GM18519 (cell line): ENCODE data around the gene KRT80.

Source experiments
- ATAC-seq: cut with Tn5 transposase; IDR thresholded peaks from one replicate; pipeline ENCODE4 v1.9.1; 2021; ENCODE audit warnings: mild to moderate bottlenecking, moderate library complexity; ENCODE audit not compliant: unreplicated experiment, low FRiP score

The KRT80 gene

DNA sequence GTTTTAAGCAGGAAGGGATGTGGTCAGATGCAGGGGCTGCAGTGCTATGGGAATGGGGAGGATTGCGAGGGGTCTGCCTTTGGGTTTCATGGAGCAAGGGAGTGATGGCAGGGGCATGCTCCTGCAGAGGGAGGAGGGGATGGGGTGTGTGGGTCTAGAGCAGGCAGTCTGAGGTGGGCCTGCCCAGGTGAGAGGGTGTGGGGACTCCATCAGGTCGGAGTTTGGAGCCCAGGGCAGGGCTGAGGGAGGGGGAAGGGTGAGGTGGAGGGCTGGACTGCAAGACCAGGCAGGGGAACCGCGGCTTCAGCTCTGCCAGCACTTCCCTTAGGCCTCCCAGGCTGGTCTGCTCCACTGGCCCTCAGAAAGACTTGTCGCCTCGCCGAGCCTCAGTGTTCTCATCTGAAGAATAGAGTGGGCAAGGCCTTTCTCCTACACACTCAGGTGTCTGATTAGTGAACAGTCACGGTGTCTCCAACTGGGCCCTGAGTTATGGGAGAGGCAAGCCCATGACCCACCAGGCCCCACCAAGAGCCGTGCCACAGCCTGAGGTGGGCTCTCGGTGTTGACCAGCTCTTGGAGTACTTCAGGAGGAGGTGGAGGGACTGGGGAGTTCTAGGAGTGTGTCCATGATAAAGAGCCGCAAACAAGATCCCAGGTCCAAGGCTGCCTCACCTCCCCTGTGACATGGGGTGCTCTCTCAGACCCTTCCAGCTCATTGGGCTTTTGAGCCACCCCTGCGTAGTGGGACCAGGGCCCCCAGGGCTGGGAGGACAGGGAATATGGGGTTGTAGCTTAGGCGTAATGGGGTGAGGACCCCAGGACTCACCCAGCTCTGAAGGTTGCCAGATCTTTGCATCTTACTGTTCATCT is 20.1 kb upstream of the KRT80 start:
- ATAC-seq: no peak

GRCh38 chr12:52210925-52211650 is 19.3 kb upstream of the KRT80 start:
- ATAC-seq: no peak

DNA sequence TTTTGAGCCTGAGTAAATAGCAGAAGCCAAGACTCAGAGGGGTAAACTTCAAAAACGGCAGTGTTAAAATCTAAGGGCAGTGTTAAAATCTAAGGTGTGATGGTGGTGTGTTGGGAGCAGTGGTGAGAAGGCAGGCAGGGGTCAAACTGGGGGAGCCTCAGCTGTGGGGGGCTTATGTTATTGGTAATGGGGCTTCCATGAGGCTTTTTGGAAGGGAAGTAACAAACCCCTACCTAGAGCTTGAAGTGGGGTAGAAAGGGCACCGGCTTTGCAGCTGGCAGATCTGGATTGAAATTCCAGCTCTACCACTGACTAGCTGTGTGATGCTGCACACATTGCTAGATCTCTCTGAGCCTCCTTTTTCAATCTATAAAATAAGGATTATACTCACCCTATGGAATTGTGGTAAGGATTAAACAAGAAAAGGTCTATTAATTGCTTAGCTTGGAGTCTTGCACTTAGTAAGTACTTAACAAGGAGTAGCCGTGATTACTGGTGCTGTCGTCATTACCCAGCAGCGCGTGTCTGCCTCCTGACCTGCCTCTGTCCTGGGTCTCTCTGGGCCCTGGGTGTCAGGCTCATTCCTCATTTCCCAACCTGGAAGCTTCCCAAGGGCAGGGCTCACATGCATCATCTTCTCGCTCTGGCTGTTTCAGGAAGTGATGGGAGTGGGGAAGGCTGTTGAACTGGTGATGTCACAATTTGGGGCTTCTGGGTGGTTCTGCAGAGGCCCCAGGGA is 18.5 kb upstream of the KRT80 start:
- ATAC-seq: no peak

- ATAC-seq: no peak
Measured at GRCh38 chr12:52209321-52209720, 17.5 kb upstream of the KRT80 start.

- ATAC-seq: no peak
Measured at GRCh38 chr12:52208424-52209165, 16.8 kb upstream of the KRT80 start.

- ATAC-seq: no peak
Measured at GRCh38 chr12:52207895-52208294, 16.1 kb upstream of the KRT80 start.

DNA sequence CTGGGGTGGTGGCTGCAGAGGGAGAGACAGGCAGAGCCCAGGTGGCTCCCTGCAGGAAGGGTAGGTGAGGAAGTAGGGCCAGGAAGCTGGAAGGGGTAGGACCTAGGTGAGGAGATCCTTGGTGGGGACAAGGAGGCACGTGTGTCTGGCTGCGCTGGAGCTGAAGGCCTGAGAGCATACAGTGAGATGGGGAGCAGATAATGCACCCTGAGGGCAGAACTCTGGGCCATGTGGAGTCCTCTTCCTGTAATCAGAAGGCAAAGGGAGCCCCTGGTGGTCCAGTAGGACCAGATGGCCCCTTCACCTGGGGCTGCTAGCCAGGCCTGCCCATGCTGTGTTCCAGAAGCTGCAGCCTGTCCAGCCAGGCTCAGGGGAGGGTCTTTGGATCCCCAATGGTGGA is 15.3 kb upstream of the KRT80 start:
- ATAC-seq: no peak

DNA sequence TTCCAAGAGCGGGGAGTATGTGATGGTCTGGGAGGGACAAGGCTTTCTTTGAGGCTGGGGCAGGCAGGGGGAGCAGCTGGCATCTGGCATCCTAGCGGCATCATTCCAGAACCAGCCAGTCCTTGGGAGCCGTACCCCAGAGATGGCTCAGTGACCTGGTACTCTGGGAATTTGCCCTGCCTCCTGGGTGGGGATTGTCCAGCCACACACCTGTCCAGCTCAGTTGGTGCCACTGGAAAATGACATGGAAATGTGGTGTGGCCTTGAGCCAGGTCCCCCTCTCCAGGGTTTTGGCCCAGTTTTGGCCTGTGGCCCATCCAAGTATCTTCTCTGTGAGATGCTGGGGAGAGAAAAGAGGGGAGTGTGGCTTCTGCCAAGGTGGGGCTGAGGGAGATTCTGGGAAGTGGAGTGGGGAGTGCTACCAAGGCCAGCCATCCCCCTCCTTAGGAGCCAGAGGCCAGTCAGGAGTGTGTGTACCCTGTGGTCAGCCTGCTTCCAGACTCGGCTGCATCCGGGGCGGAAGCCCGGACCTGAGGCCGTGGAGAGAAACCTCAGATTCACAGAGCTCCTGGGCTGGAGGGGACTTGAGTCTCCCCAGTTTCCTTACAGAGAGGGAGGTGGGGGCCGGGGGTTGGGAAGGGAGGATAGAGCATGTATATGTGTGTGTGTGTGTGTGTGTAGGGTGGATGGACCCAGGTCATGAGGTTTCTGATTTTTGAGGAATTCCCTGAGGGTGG is 14.7 kb upstream of the KRT80 start:
- no peak for ATAC-seq

DNA sequence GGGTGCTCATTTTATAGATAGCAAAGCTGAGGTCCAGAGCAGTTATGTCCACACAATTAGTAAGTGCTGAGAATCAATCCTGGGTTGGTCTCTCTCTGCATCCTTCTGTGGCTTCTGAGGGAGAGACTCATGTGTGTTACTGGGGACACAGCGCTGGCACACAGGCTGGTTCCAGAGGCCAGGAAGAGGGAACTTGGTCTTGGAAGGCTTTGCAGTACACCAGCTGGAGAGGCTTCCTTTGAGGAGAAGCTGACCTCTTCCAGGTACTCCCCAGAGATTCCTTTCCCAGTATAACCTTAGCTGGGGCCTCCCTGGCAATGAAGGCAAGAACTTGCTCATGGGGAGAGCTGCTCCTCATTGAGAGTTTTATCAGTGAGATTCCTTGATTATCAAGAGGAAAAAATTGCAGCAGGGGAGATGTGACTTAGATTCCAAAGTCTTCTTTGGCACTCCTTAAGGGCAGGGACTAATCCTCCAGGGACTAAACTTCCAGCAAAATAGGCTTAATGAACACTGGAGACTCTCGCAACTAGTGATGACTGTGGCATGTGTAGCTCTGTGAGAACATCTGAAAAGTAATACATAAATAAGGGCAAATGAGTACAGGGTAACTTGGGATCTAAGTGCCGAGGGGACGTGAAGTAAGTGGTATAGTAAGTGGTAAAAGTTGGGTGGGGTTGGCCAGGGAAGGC is 13.9 kb upstream of the KRT80 start:
- no peak for ATAC-seq

DNA sequence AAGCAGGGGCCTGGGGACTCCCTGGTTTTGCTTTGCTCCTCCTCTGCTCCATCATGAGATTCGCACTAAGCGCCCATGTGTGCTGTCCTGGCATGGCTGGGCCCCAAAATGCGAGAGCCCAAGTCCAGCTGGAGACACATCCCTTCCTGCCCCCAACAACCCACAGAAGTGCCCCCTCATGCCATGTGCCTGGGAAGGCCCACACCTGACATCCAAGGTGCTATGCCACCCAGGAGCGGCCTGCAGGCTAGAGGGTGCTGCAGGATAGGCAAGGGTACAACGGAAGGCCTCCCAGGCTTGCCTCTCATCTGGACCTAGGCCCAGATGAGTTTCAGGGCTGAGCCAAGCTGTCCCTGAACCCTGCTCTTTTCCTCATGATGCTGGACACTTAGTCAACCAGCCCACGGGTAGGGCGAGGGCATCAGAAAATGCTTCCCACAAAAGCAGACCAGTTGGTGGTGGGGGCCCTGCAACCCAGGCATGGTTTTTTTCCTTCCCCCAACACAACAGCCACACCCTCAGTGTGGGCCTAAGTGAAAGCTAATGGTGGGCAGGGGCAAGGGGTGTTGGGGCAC is 13.2 kb upstream of the KRT80 start:
- no peak for ATAC-seq

DNA sequence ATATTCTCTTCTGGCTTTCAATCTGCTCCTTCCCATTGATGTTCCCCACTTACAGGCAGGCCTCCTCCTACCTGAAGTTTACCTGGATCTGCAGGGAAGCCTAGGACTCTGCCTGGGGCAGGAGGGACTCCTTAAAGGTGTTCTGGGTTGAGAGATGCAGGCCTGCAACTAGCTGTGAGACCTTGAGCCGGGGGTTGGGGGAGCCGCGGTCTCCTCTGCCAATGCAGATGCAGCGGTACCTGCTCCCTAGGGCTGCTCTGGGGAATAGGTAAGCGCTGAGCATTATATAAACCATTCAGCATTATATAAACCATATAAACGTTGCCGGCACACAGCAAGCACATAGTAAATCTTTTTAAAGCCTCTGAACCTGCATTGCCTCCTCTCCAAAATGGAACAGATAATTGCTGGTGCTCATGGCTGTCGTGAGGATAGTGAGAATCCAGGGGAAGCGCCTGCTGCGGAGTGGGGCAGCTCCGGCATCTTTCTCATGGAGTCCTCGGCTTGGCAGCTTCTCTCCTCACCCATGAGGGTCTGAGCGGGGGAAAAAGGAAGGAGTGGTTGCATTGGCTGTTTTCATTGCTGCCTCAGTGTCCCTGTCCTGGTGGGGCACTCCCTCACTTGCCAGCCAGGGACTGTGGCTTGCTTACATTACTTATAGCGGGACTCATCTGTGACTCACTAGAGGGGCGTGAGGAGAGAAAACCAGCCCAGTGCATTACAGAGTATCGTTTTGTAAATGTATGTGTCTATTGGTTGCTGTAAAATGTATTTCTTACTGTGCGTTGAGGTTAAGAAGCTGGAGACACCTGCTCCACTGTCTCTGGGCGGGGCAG is 12.5 kb upstream of the KRT80 start:
- no peak for ATAC-seq

- ATAC-seq: no peak
Measured at GRCh38 chr12:52203079-52203921, 11.5 kb upstream of the KRT80 start.

DNA sequence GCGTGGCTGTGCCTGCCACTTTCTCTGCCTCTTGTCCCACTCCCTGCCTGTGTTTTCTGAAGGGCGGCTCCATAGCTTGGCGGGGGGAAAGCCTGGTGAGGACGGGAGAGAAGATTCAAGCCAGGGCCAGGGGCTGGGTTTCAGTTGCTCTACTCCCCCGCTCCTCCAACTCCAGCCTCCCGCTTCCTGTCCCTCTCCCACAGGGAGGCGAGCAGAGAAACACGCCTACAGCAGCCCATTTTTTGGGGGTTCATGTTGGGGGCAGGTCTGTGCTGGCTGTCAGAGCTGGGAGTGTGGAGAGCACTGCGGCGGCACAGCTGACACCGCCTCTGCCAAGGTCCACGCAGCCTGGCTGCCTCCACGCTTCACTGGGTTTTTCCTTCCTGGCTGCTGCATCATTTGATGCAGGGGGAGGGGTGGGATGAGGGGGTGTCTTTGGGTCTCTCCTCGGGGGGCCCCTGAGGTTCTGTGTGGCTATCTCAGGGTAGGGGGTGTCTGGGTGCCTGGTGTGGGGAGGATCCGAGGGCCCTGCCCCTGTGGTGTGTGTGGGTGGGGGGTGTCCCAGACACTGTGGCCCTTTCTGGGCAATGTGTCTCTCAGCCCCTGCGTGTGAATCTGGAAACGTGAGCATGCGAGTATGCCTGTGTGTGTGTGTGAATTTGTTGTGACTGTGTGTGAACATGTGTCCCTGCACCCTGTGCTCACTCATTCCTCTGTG is 10.7 kb upstream of the KRT80 start:
- no peak for ATAC-seq

DNA sequence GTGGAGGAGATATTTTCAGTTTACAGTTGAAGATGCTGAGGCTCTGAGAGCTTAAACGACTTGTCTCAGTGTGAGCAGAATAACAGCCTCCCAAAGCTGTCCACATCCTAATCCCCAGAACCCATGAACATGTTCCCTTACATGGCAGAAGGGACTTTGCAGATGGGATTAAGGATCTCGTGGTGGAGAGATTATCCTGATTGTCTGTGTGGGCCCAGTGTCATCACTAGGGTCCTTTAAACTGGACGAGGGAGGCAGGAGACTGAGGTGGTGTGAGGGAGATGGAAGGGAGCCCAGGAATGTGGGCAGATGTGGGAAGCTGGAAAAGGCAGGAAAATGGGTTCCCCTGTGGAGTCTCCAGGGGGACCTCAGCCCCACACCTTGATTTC is 9.6 kb upstream of the KRT80 start:
- ATAC-seq: no peak

- ATAC-seq: no peak
Measured at GRCh38 chr12:52200781-52201450, 9.1 kb upstream of the KRT80 start.
